PC-9 (cell line): ENCODE data around the gene RUSF1. TPM values are rescaled to one million over a fixed set of nuclear protein-coding genes. Genes with fewer than 3 reads are reported as not detected.

Experiments
- BruUV-seq: library from RNA; stranded (reverse); fragments of 400-500 nt; replicated peaks from 2 replicates; lab custom pipeline; 2021; lab: Mats Ljungman, UMichigan
- CTCF ChIA-PET: fragments of 300-600 bp; sonication (Branson Sonifier 250); formaldehyde crosslinking; loops from one replicate; lab custom pipeline; 2022; ENCODE audit warnings: antibody characterized with exemption; lab: Charles Lee
- POLR2A ChIA-PET: fragments of 300-600 bp; sonication (Branson Sonifier 250); formaldehyde crosslinking; loops from one replicate; lab custom pipeline; 2022; ENCODE audit warnings: antibody characterized with exemption; ENCODE audit not compliant: unreplicated experiment; lab: Charles Lee
- DNase-seq, 2 experiments: peaks; one replicate each; pipeline versions ENCODE4 v3.0.0 to v3.0.0-alpha.2; 2015 to 2022; ENCODE audit warnings: mixed read lengths in 1 of 2
- H2AFZ ChIP-seq: fragments of 200-600 bp; sonication (generic); 2 replicates; pipeline ENCODE4 v1.8.1; 2017; ENCODE audit warnings: antibody characterized with exemption
- H3F3A ChIP-seq: fragments of 200-600 bp; sonication (generic); 2 replicates; pipeline ENCODE4 v1.8.1; 2017; ENCODE audit warnings: antibody characterized with exemption, mild to moderate bottlenecking, low read depth; ENCODE audit not compliant: insufficient read depth
- H3K27ac ChIP-seq: fragments of 200-600 bp; sonication (generic); 2 replicates; pipeline ENCODE4 v1.6.1; 2016; ENCODE audit warnings: mixed run types
- H3K27me3 ChIP-seq: fragments of 200-600 bp; sonication (generic); 2 replicates; pipeline ENCODE4 v1.6.1; 2016; ENCODE audit warnings: low read depth, mixed run types; ENCODE audit not compliant: insufficient read depth
- H3K36me3 ChIP-seq: fragments of 200-600 bp; sonication (generic); 2 replicates; pipeline ENCODE4 v1.6.1; 2016; ENCODE audit warnings: low read depth, mixed run types
- H3K4me1 ChIP-seq: fragments of 200-600 bp; sonication (generic); replicated peaks from 2 replicates; pipeline ENCODE4 v1.6.1; 2016; ENCODE audit warnings: mixed run types; ENCODE audit not compliant: insufficient read depth
- H3K4me2 ChIP-seq: fragments of 200-600 bp; sonication (generic); 2 replicates; pipeline ENCODE4 v1.6.1; 2017; ENCODE audit warnings: mixed run types
- H3K4me3 ChIP-seq: fragments of 200-600 bp; sonication (generic); 2 replicates; pipeline ENCODE4 v1.6.1; 2016; ENCODE audit warnings: mixed run types
- H3K79me2 ChIP-seq: fragments of 200-600 bp; sonication (generic); 2 replicates; pipeline ENCODE4 v1.6.1; 2017; ENCODE audit warnings: low read depth, mixed run types
- H3K9me2 ChIP-seq: fragments of 200-600 bp; sonication (generic); 2 replicates; pipeline ENCODE4 v1.8.1; 2017; ENCODE audit warnings: mild to moderate bottlenecking; ENCODE audit not compliant: insufficient read depth
- H3K9me3 ChIP-seq: fragments of 200-600 bp; sonication (generic); 2 replicates; pipeline ENCODE4 v1.8.1; 2016; ENCODE audit warnings: low read depth; ENCODE audit not compliant: insufficient read depth
- H4K20me1 ChIP-seq: fragments of 200-600 bp; sonication (generic); 2 replicates; pipeline ENCODE4 v1.8.1; 2017; ENCODE audit not compliant: insufficient read depth
- EZH2 ChIP-seq: fragments of 200-600 bp; sonication (generic); IDR thresholded peaks from 2 replicates; pipeline ENCODE4 v1.8.0; 2017; ENCODE audit warnings: antibody characterized with exemption, low read depth
- intact Hi-C: fragments of 100-400 bp; cut with micrococcal nuclease; formaldehyde crosslinking; loops from one replicate; pipeline ENCODE4 v1.10.0; 2022; ENCODE audit not compliant: unreplicated experiment
- total RNA-seq: library from RNA; stranded (reverse); gene quantifications from 2 replicates; pipeline ENCODE4 v1.2.3, GENCODE V29; 2021
- TF ChIP-seq, protein P1 (sequence below): fragments of 200-600 bp; sonication (generic); conservative IDR thresholded peaks from 2 replicates; pipeline ENCODE4 v1.6.1; 2017; ENCODE audit warnings: mixed run types, antibody characterized with exemption, mild to moderate bottlenecking, moderate library complexity

Gene RUSF1
- total RNA-seq, 1 experiment from 2014 or later, result 86.7 TPM

- no peak overlapping the region for H3K4me2 ChIP-seq
- POLR2A ChIA-PET, result interaction anchor here (0.6 kb wide), 1 partner anchor 32 kb away, joined by 3 read pairs; no protein-coding TSS in a partner anchor
- BruUV-seq, result no TSS peak
These were observed 22.2 kb upstream of the RUSF1 start for GRCh38 chr16:31530405-31530804.

GRCh38 chr16:31529937-31530312 is 21.7 kb upstream of the RUSF1 start:
- Histone ChIP-seq H3F3A (no peaks in the 10 kb centered on the region), H3K9me3 (no peaks in the 10 kb centered on the region), H3K36me3 (no peaks in the 10 kb centered on the region), H3K27me3 (peaks cover 85% of the 10 kb centered on the region), H4K20me1 (no peaks in the 10 kb centered on the region), H3K9me2 (no peaks in the 10 kb centered on the region), H3K4me3 (no peak overlapping the region), H3K4me1 (no peaks in the 10 kb centered on the region), H2AFZ (no peak overlapping the region), H3K4me2 (no peak overlapping the region), H3K79me2 (no peaks in the 10 kb centered on the region), H3K27ac (no peak overlapping the region)
- ChIA-PET CTCF (no interaction called here), POLR2A (interaction anchor here (0.6 kb wide), 1 partner anchor 32 kb away, joined by 3 read pairs; no protein-coding TSS in a partner anchor)
- intact Hi-C loops, result no loop called here
- no TSS peak for BruUV-seq
- TF ChIP-seq EZH2, result no peak
- TF ChIP-seq, protein P1, sequence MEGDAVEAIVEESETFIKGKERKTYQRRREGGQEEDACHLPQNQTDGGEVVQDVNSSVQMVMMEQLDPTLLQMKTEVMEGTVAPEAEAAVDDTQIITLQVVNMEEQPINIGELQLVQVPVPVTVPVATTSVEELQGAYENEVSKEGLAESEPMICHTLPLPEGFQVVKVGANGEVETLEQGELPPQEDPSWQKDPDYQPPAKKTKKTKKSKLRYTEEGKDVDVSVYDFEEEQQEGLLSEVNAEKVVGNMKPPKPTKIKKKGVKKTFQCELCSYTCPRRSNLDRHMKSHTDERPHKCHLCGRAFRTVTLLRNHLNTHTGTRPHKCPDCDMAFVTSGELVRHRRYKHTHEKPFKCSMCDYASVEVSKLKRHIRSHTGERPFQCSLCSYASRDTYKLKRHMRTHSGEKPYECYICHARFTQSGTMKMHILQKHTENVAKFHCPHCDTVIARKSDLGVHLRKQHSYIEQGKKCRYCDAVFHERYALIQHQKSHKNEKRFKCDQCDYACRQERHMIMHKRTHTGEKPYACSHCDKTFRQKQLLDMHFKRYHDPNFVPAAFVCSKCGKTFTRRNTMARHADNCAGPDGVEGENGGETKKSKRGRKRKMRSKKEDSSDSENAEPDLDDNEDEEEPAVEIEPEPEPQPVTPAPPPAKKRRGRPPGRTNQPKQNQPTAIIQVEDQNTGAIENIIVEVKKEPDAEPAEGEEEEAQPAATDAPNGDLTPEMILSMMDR, result no peak
- no peak for DNase-seq

More at GRCh38 chr16:31530405-31530804, 22.2 kb upstream of the RUSF1 start:
- H2AFZ ChIP-seq, result no peak overlapping the region
- no peak for DNase-seq
- H3K4me1 ChIP-seq, result no peaks in the 10 kb centered on the region
- intact Hi-C loops, result no loop called here
- H3K79me2 ChIP-seq, result no peaks in the 10 kb centered on the region
- H3K9me3 ChIP-seq, result no peaks in the 10 kb centered on the region
- no peaks in the 10 kb centered on the region for H3K9me2 ChIP-seq
- H3K36me3 ChIP-seq, result no peaks in the 10 kb centered on the region
- H4K20me1 ChIP-seq, result no peaks in the 10 kb centered on the region
- H3K4me3 ChIP-seq, result no peak overlapping the region
- TF ChIP-seq, protein P1, result no peak
- no peak for TF ChIP-seq EZH2
- no peak overlapping the region for H3K27ac ChIP-seq
- no peaks in the 10 kb centered on the region for H3F3A ChIP-seq
- CTCF ChIA-PET, result no interaction called here
- H3K27me3 ChIP-seq, result peaks cover 86% of the 10 kb centered on the region

- POLR2A ChIA-PET, result interaction anchor here (0.6 kb wide), 1 partner anchor 31 kb away, joined by 3 read pairs; no protein-coding TSS in a partner anchor
- intact Hi-C loops, result no loop called here
- H3K4me1 ChIP-seq, result no peaks in the 10 kb centered on the region
- H3K79me2 ChIP-seq, result no peaks in the 10 kb centered on the region
- H3K27me3 ChIP-seq, result peaks cover 85% of the 10 kb centered on the region
- TF ChIP-seq EZH2, result no peak
- H3F3A ChIP-seq, result no peaks in the 10 kb centered on the region
- H3K4me3 ChIP-seq, result no peak overlapping the region
- H3K4me2 ChIP-seq, result no peak overlapping the region
- no peaks in the 10 kb centered on the region for H3K36me3 ChIP-seq
- H3K9me3 ChIP-seq, result no peaks in the 10 kb centered on the region
- no peaks in the 10 kb centered on the region for H4K20me1 ChIP-seq
- H3K27ac ChIP-seq, result no peak overlapping the region
- DNase-seq, result no peak
- no peaks in the 10 kb centered on the region for H3K9me2 ChIP-seq
- no TSS peak for BruUV-seq
- no peak overlapping the region for H2AFZ ChIP-seq
- CTCF ChIA-PET, result no interaction called here
These were observed 21.1 kb upstream of the RUSF1 start for GRCh38 chr16:31529108-31529936.
